Endothelial cell of umbilical vein (primary cell): ENCODE results near the gene AFF4. TPM values are rescaled to one million over a fixed set of nuclear protein-coding genes. Genes with fewer than 3 reads are reported as not detected.
"Not testable (repeated sequence)": the region's sequence is repeated elsewhere in the genome, so short reads cannot be mapped to it uniquely, and the experiment has no call there.

Experiments used
- BruUV-seq: library from RNA; stranded (reverse); fragments of 400-500 nt; replicated peaks from 2 replicates; lab custom pipeline; 2021; lab: Mats Ljungman, UMichigan
- CTCF ChIA-PET: fragments of 300-600, 350-600 bp; sonication (Branson Sonifier 250); formaldehyde crosslinking; loops from one replicate; lab custom pipeline; 2021; ENCODE audit warnings: antibody characterized with exemption, inconsistent platforms; lab: Charles Lee
- POLR2A ChIA-PET: fragments of 300-600, 350-600 bp; sonication (Branson Sonifier 250); formaldehyde crosslinking; loops from one replicate; lab custom pipeline; 2021; ENCODE audit warnings: antibody characterized with exemption, inconsistent platforms; lab: Charles Lee
- DNase-seq: peaks from one replicate; pipeline ENCODE4 v3.0.0-alpha.2; 2011; ENCODE audit warnings: low read depth, low spot score
- FAIRE-seq: peaks from 2 replicates; lab custom pipeline; 2011; peaks lifted over from hg19 to GRCh38; lab: Jason Lieb, UNC
- H2AFZ ChIP-seq: 2 replicates; pipeline ENCODE4 v1.6.0; 2012; ENCODE audit warnings: low read depth, low read length, control low read depth, inconsistent platforms
- H3K27ac ChIP-seq: 2 replicates; pipeline ENCODE4 v1.5.1; 2011; ENCODE audit warnings: low read depth, mild to moderate bottlenecking, control low read depth, low read length, moderate library complexity; ENCODE audit not compliant: insufficient read depth
- H3K27me3 ChIP-seq, 2 experiments: 2 replicates each; pipeline versions ENCODE4 v1.6.0 to v1.6.1; 2011; ENCODE audit warnings: low read length in 2 of 2, mixed read lengths in 1 of 2; ENCODE audit not compliant: control insufficient read depth in 2 of 2, insufficient read depth in 2 of 2
- H3K36me3 ChIP-seq, 2 experiments: 2 replicates in 1 of 2; 3 replicates in 1 of 2; pipeline ENCODE4 v1.5.1; 2011; ENCODE audit warnings: low read length in 2 of 2, mild to moderate bottlenecking in 1 of 2, moderate library complexity in 1 of 2; ENCODE audit not compliant: control insufficient read depth in 2 of 2, insufficient read depth in 2 of 2; ENCODE audit errors: extremely low read depth in 1 of 2
- H3K4me1 ChIP-seq: 3 replicates; pipeline ENCODE4 v1.5.1; 2011; ENCODE audit warnings: mild to moderate bottlenecking, low read length; ENCODE audit not compliant: control insufficient read depth, insufficient read depth; ENCODE audit errors: extremely low read depth
- H3K4me2 ChIP-seq: 2 replicates; pipeline ENCODE4 v1.6.1; 2011; ENCODE audit warnings: low read length, control low read depth, mixed read lengths; ENCODE audit not compliant: insufficient read depth
- H3K4me3 ChIP-seq, 3 experiments: fragments of 200-600 bp in 1 of 3; sonication (generic), shearing (Covaris generic) in 1 of 3; replicated peaks in 1 of 3; 2 replicates each; pipeline ENCODE4 v1.5.1; 2011 to 2016; ENCODE audit warnings: control low read depth in 3 of 3, low read length in 3 of 3, mild to moderate bottlenecking in 2 of 3, inconsistent platforms in 1 of 3, low read depth in 1 of 3, moderate library complexity in 1 of 3; ENCODE audit not compliant: insufficient read depth in 1 of 3
- H3K79me2 ChIP-seq: 2 replicates; pipeline ENCODE4 v1.6.0; 2012; ENCODE audit warnings: low read length, inconsistent platforms; ENCODE audit not compliant: control insufficient read depth, insufficient read depth
- H3K9ac ChIP-seq: replicated peaks from 2 replicates; pipeline ENCODE3; 2011; ENCODE audit warnings: low read length, control low read depth; ENCODE audit not compliant: insufficient read depth; ENCODE audit errors: extremely low read depth
- H3K9me1 ChIP-seq: replicated peaks from 3 replicates; pipeline ENCODE4 v1.6.0; 2011; ENCODE audit warnings: mild to moderate bottlenecking, low read length; ENCODE audit not compliant: control insufficient read depth, insufficient read depth; ENCODE audit errors: extremely low read depth
- H3K9me3 ChIP-seq: replicated peaks from 2 replicates; pipeline ENCODE4 v1.5.1; 2012; ENCODE audit warnings: low read length, inconsistent platforms; ENCODE audit not compliant: control insufficient read depth, insufficient read depth
- H4K20me1 ChIP-seq: replicated peaks from 2 replicates; pipeline ENCODE3; 2011; ENCODE audit warnings: mild to moderate bottlenecking, low read length; ENCODE audit not compliant: control insufficient read depth, insufficient read depth; ENCODE audit errors: extremely low read depth
- JUN ChIP-seq: IDR thresholded peaks from 2 replicates; pipeline ENCODE4 v1.6.1; 2011; ENCODE audit warnings: borderline replicate concordance, low read depth; ENCODE audit not compliant: insufficient read length, insufficient read depth
- MYC ChIP-seq: IDR thresholded peaks from one replicate; pipeline ENCODE4 v1.6.1; 2011; ENCODE audit warnings: mild to moderate bottlenecking, low read depth, low read length
- dilution Hi-C: fragments of 300-500 bp; cut with MboI; formaldehyde crosslinking; loops from one replicate; pipeline ENCODE4 v1.15.0; 2019; ENCODE audit warnings: low sequenced_read_pairs; ENCODE audit not compliant: extremely low pct_ligation_motif_present
- intact Hi-C: fragments of 100-400 bp; cut with micrococcal nuclease; formaldehyde crosslinking; loops from one replicate; pipeline ENCODE4 v1.10.0; 2022
- polyA plus RNA-seq, 4 experiments: library from polyadenylated mRNA; depleted of rRNA in 3 of 4; stranded (reverse) in 3 of 4; unstranded in 1 of 4; fragments of >200 nt; gene quantifications; 2 replicates each; pipeline versions ENCODE4 v1.2.1 to v1.2.3, GENCODE V29; 2011 to 2012; ENCODE audit warnings: missing spikeins in 1 of 4
- total RNA-seq: library from RNA; stranded (reverse); gene quantifications from 2 replicates; pipeline ENCODE4 v1.2.3, GENCODE V29; 2021
- TF ChIP-seq, protein P1 (sequence below), 2 donors: IDR thresholded peaks; 1 replicate in 1 of 2; 2 replicates in 1 of 2; pipeline ENCODE4 v1.5.1; 2011; ENCODE audit warnings: low read length in 2 of 2, mild to moderate bottlenecking in 2 of 2, moderate library complexity in 2 of 2, control low read depth in 1 of 2, inconsistent platforms in 1 of 2, low read depth in 1 of 2; ENCODE audit not compliant: insufficient read depth in 1 of 2; ENCODE audit errors: extremely low read depth in 1 of 2

Gene AFF4
- total and polyA plus RNA-seq, 2 donors (not counting 3 experiments of a cell fraction or from before 2014, with no cell fraction given): 27.0 to 88.3 TPM

DNA sequence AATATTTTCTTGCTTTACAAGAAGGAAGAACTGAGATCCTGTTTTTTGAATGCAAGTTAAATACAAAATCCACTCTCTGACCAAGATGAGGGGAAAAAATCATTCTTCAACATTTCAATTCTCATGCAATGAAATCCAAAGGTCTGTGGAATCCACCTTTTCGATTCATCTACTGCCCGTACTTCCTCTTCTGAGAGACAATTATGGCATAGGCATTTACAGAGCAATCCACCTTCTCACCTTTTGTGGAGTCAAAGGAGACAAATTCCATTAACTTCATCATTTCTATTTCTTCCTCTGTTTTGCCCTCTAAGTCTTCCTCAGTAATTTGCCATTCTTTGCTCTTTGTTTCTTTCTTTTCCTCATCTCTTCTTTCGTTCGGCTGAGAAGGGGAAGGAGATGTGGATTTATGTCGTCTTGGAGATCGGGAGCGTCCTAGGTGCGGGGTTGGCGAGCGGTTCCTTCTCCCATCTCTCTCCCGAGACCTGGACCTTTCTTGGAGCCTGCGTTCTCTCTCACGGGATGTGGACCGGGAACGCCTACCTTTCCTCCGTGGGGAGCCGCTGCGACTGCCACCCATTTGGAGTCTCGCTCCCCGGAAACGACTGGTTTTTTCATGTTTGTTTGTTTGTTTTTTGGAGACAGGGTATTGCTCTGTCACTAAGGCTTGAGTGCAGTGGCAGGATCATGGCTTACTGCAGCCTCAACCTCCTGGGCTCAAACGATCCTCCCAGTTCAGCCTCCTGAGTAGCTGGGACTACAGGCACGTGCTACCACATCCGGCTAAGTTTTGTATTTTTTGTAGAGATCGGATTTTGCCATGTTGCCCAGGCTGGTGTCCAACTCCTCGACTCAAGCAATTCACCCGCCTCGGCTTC, 24.3 kb upstream of the AFF4 start:
- no TSS peak for BruUV-seq
- H3K4me3 ChIP-seq: no peak overlapping the region
- H3K9me3 ChIP-seq: no peaks in the 10 kb centered on the region
- H3K27me3 ChIP-seq: peaks cover 0 to 2% of the 10 kb centered on the region in 2 experiments
- intact Hi-C loops: no loop called here
- H2AFZ ChIP-seq: no peak overlapping the region
- H3K9me1 ChIP-seq: no peaks in the 10 kb centered on the region
- CTCF ChIA-PET: no interaction called here
- no peak for FAIRE-seq
- H3K9ac ChIP-seq: no peak overlapping the region
- TF ChIP-seq MYC: no peak
- TF ChIP-seq JUN: no peak
- TF ChIP-seq, protein P1, sequence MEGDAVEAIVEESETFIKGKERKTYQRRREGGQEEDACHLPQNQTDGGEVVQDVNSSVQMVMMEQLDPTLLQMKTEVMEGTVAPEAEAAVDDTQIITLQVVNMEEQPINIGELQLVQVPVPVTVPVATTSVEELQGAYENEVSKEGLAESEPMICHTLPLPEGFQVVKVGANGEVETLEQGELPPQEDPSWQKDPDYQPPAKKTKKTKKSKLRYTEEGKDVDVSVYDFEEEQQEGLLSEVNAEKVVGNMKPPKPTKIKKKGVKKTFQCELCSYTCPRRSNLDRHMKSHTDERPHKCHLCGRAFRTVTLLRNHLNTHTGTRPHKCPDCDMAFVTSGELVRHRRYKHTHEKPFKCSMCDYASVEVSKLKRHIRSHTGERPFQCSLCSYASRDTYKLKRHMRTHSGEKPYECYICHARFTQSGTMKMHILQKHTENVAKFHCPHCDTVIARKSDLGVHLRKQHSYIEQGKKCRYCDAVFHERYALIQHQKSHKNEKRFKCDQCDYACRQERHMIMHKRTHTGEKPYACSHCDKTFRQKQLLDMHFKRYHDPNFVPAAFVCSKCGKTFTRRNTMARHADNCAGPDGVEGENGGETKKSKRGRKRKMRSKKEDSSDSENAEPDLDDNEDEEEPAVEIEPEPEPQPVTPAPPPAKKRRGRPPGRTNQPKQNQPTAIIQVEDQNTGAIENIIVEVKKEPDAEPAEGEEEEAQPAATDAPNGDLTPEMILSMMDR (IDR thresholded peaks at IDR 0.05; ENCODE audit: extremely low read depth in 1 of 2, insufficient read depth in 1 of 2, low read depth in 1 of 2, low read length in 2 of 2): no peak
- H3K4me2 ChIP-seq: no peak overlapping the region
- no peaks in the 10 kb centered on the region for H3K79me2 ChIP-seq
- no peak overlapping the region for H3K27ac ChIP-seq
- H4K20me1 ChIP-seq: no peaks in the 10 kb centered on the region
- H3K4me1 ChIP-seq: no peaks in the 10 kb centered on the region
- dilution Hi-C loops: no loop called here
- H3K36me3 ChIP-seq: no peaks in the 10 kb centered on the region
- POLR2A ChIA-PET: no interaction called here
- no peak for DNase-seq

DNA sequence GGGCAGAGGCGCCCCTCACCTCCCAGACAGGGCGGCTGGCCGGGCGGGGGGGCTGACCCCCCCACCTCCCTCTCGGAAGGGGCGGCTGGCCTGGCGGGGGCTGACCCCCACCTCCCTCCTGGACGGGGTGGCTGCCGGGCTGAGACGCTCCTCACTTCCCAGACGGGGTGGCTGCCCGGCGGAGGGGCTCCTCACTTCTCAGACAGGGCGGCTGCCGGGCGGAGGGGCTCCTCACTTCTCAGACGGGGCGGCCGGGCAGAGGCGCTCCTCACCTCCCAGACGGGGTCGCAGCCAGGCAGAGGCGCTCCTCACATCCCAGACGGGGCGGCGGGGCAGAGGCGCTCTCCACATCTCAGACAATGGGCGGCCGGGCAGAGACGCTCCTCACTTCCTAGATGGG, 19.5 kb upstream of the AFF4 start:
- H3K27me3 ChIP-seq, CTCF ChIA-PET, dilution Hi-C loops, H2AFZ ChIP-seq, H3K4me1 ChIP-seq, H3K36me3 ChIP-seq, BruUV-seq, H3K27ac ChIP-seq, H3K9me1 ChIP-seq, H3K4me2 ChIP-seq, H3K9me3 ChIP-seq, H3K79me2 ChIP-seq, DNase-seq, intact Hi-C loops, H3K9ac ChIP-seq, H3K4me3 ChIP-seq, POLR2A ChIA-PET, FAIRE-seq, H4K20me1 ChIP-seq: not testable (repeated sequence)
